Activated T-helper 2 cell treated with anti-CD3 and anti-CD28 coated beads, Interferon-gamma antibody, Interleukin-2, Interleukin-4, amounts not matched to agents 10 μg/mL and 5 μg/mL and 100 μg/mL, durations not matched to agents 14 hours and 24 hours and 36 hours (primary cell): ENCODE measurements around the gene FMN1. TPM values are rescaled to one million over a fixed set of nuclear protein-coding genes. Genes with fewer than 3 reads are reported as not detected.
"Not testable (repeated sequence)": the region's sequence is repeated elsewhere in the genome, so short reads cannot be mapped to it uniquely, and the experiment has no call there.

Experiments used
- DNase-seq: peaks from one replicate; pipeline ENCODE4 v3.0.0; 2021; ENCODE audit warnings: low spot score
- H3K27ac Mint-ChIP-seq: one replicate; pipeline ENCODE4 v1.8.0; 2021; ENCODE audit warnings: mixed read lengths
- H3K27me3 Mint-ChIP-seq: one replicate; pipeline ENCODE4 v1.8.0; 2021; ENCODE audit warnings: low read depth, mixed read lengths
- H3K36me3 Mint-ChIP-seq: one replicate; pipeline ENCODE4 v1.8.0; 2021; ENCODE audit warnings: low read depth, mixed read lengths
- H3K4me1 Mint-ChIP-seq: one replicate; pipeline ENCODE4 v1.8.0; 2021; ENCODE audit warnings: low read depth, mixed read lengths
- H3K4me3 Mint-ChIP-seq: one replicate; pipeline ENCODE4 v1.8.0; 2021; ENCODE audit warnings: low read depth, mild to moderate bottlenecking, moderate library complexity, mixed read lengths
- H3K9me3 Mint-ChIP-seq: one replicate; pipeline ENCODE4 v1.8.0; 2021; ENCODE audit warnings: mixed read lengths
- intact Hi-C: fragments of 100-400 bp; cut with micrococcal nuclease; formaldehyde crosslinking; loops from one replicate; pipeline ENCODE4 v1.15.1; 2023
- total RNA-seq: library from RNA; stranded (reverse); gene quantifications from 2 replicates; pipeline ENCODE4 v1.2.3, GENCODE V29; 2022

FMN1 gene
- total RNA-seq, 1 donor from 2014 or later: 0.02 TPM

DNA sequence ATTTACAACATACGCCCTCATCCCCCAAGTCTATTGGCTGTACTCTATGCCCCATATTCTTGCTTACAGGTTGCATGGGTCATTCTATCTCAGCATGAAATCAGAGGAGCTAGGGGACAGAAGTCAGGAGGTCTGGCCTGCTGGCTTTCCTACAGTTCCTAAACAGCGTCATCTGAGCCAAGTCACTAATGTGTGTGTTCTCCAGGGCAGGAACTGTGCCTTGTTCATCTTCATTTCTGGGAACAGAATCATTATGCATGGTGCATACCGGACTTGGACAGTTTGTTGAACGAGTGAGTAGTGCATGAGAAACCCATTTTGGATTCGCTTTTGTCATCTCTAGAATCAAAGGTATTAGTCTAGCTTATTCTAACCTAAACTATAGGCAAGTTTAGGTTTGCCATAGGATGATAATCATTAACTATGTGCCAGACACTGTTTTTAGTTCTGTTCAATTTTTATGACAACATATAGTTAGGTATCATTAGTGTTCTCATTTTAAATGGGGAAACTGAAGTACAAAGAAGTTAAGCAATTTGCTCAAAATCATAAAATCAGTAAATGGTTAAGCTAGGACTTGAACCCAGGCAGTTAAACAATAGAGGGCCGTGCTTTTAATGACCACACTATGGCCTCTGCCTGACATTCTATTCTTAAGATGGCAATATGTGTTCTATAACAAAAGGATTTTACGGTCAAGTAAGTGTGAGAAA, 105.2 kb downstream of the FMN1 start:
- H3K27me3 Mint-ChIP-seq: peaks cover 19% of the 10 kb centered on the region
- no peak overlapping the region for H3K4me3 Mint-ChIP-seq
- H3K27ac Mint-ChIP-seq: no peak overlapping the region
- peaks cover 2% of the 10 kb centered on the region for H3K4me1 Mint-ChIP-seq
- no peaks in the 10 kb centered on the region for H3K36me3 Mint-ChIP-seq
- no peak for DNase-seq
- intact Hi-C loops: loop anchor here (2.0 kb wide), 1 partner anchor 13 kb away; no protein-coding TSS in a partner anchor
- H3K9me3 Mint-ChIP-seq: no peaks in the 10 kb centered on the region

DNA sequence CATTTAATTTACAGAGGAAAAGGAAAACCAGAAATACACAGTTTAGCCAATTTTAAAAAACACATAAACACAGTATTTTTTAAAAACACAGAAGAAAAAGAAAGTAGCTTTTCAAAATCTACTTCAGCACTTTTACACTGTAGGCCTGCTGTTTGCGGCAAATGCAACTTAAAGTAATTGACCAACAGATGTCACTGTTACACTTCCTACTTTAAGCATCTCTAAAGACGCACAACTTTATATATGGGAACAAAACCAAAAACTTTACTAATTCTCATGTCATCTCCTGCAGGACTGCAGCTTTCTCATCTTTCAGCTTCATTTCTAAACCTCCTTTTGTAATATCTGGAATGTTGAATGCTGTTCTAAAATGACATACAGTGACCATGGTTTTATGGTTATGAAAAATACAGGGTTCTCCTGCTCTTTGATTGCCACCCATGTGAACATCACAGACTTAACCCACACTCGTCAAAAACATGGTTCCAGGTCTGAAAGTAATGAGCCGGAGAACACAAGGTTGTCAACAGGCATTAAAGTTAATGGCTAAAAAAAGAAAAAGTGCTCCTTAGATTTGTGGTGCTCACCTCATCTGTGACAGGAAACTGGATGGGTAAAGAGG, 107.9 kb downstream of the FMN1 start:
- Mint-ChIP-seq H3K4me1 (no peaks in the 10 kb centered on the region), H3K4me3 (no peak overlapping the region), H3K27me3 (peaks cover 12% of the 10 kb centered on the region), H3K27ac (no peak overlapping the region), H3K9me3 (no peaks in the 10 kb centered on the region), H3K36me3 (no peaks in the 10 kb centered on the region)
- intact Hi-C loops: loop anchor here (1.0 kb wide), 1 partner anchor 46 kb away; no protein-coding TSS in a partner anchor
- no peak for DNase-seq

DNA sequence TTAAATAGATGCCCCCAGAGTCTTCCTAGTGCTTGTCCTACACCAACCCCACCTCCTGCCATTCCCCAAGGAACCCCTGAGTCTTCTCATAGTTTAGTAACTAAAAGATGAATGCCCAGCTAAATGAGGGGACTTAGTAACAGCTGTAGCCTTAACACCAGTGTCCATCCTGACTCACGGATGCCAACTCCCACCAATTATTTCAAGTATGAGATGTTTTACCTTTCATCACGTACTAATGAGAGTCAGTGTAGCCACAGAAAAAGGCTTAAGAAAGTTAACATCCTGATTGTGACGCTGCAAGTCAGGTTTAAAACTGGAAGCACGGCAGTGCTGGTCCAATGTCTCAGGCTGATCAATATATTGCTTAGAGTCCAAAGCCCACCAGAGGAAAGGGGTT, 109.9 kb downstream of the FMN1 start:
- H3K9me3 Mint-ChIP-seq: no peaks in the 10 kb centered on the region
- H3K4me3 Mint-ChIP-seq: no peak overlapping the region
- peaks cover 9% of the 10 kb centered on the region for H3K27me3 Mint-ChIP-seq
- no peaks in the 10 kb centered on the region for H3K36me3 Mint-ChIP-seq
- intact Hi-C loops: no loop called here
- H3K27ac Mint-ChIP-seq: no peak overlapping the region
- DNase-seq: no peak
- H3K4me1 Mint-ChIP-seq: no peaks in the 10 kb centered on the region

DNA sequence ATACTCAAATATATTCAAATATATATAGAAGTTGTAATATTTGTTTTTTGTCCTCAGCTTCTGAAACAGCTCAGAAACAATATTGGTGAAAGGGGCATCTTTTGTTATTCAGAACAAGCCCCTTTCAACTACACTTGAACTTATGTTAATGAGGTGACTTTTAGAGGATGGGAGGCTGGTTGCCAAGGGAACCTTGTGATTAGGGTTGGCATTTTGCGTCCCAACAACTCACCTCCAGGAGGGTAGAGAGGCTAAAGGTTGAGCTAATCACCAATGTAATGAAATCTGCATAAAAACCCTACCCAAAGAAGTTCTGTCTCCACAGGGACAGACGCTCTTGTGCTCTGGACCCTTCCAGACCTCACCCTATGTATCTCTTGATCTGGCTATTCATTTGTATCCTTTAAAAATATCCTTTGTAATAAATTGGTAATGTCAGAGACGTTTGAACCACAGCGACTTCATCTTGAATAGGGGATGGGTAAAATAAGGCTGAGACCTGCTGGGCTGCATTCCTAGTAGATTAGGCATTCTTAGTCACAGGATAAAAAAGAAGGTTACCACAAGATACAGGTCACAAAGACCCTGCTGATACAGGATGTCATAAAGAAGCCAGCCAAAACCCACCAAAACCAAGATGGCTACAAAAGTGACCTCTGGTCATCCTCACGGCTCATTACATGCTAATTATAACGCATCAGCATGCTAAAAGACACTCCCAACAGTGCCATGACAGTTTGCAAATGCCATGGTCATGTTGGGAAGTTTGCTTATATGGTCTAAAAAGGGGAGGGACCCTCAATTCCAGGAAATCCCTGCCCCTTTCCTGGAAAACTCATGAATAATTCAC, 111.1 kb downstream of the FMN1 start:
- intact Hi-C loops: no loop called here
- Mint-ChIP-seq H3K36me3 (no peaks in the 10 kb centered on the region), H3K9me3 (no peaks in the 10 kb centered on the region), H3K27ac (no peak overlapping the region), H3K4me3 (no peak overlapping the region), H3K4me1 (no peaks in the 10 kb centered on the region), H3K27me3 (peaks cover 7% of the 10 kb centered on the region)
- DNase-seq: no peak

DNA sequence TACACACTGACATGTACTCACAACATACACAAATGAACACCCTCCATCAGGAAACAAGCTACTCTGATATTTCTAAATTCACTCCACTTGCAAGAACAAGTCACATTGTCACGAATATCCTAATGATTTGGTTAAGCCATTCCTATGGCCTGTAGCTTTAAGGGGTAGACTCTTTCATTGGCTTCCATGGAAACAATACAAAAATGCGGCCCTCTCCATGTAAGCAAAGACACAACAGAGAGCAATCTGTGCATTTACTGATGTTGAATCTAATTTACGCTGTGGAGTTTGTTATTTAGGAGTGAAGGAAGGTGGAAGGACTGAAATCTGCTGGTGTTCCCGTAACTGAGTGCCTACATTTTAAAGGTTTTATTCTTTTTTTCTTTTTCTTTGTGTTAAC, 114.5 kb downstream of the FMN1 start:
- Mint-ChIP-seq H3K9me3 (no peaks in the 10 kb centered on the region), H3K36me3 (no peaks in the 10 kb centered on the region), H3K4me1 (no peaks in the 10 kb centered on the region), H3K27ac (no peak overlapping the region), H3K4me3 (no peak overlapping the region), H3K27me3 (peaks cover 14% of the 10 kb centered on the region)
- no peak for DNase-seq
- intact Hi-C loops: no loop called here

DNA sequence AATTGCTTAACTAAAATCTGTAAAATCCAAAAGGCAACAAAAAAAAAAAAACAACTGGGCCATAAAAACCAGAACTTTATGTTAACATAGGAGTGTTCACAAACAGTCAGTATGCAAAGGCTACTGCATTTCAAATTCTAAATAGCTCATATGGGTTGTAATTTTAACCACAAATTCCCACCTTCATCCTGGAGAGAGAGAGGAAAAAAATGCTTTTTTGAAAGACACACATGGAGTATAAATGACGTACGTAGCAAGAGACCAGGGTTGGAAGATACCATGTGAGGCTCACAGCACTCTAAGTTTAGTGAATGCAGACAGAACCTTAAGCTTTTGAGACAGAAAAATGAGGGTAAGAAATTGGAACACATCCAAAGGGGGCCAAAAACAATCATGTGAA, 115.9 kb downstream of the FMN1 start:
- Mint-ChIP-seq H3K36me3 (no peaks in the 10 kb centered on the region), H3K9me3 (no peaks in the 10 kb centered on the region), H3K27ac (no peak overlapping the region), H3K27me3 (peaks cover 15% of the 10 kb centered on the region), H3K4me1 (no peaks in the 10 kb centered on the region), H3K4me3 (no peak overlapping the region)
- intact Hi-C loops: no loop called here
- DNase-seq: no peak

DNA sequence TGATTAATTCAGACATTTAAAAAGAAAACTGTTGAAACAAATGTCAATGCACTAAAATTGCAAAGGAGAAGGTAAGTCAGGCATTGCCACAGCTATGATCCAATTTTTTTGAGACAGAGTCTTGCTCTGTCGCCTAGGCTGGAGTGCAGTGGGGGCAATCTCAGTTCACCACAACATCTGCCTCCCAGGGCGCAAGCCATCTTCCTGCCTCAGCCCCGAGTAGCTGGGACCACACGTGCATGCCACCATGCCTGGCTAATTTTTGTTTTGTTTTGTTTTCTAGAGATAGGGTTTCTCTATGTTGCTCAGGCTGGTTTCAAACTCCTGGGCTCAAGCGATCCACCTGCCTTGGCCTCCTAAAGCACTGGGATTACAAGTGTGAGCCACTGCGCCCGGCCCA, 117.6 kb downstream of the FMN1 start:
- DNase-seq: no peak
- Mint-ChIP-seq H3K36me3 (no peaks in the 10 kb centered on the region), H3K4me1 (no peaks in the 10 kb centered on the region), H3K9me3 (no peaks in the 10 kb centered on the region), H3K27ac (no peak overlapping the region), H3K4me3 (no peak overlapping the region), H3K27me3 (peaks cover 22% of the 10 kb centered on the region)
- intact Hi-C loops: no loop called here

DNA sequence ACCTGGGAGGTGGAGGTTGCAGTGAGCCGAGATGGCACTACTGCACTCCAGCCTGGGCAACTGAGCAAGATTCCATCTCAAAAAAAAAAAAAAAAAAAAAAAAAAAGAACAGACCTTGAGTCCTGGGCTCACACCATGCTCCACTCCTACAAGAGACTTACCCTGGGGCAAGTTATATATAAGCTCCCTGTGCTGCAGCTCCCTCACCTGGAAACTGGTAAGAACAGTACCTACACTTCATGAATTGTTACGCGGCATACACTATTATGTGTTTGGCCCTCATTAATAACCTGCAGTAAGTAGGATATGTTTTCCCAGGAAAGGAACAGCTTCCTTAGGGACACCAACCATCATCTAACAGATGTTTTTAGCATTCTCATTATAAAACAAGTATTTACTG, 119.6 kb downstream of the FMN1 start:
- H3K36me3 Mint-ChIP-seq: no peaks in the 10 kb centered on the region
- intact Hi-C loops: no loop called here
- H3K27me3 Mint-ChIP-seq: peaks cover 24% of the 10 kb centered on the region
- no peak overlapping the region for H3K4me3 Mint-ChIP-seq
- no peak overlapping the region for H3K27ac Mint-ChIP-seq
- H3K9me3 Mint-ChIP-seq: no peaks in the 10 kb centered on the region
- H3K4me1 Mint-ChIP-seq: no peaks in the 10 kb centered on the region
- no peak for DNase-seq

DNA sequence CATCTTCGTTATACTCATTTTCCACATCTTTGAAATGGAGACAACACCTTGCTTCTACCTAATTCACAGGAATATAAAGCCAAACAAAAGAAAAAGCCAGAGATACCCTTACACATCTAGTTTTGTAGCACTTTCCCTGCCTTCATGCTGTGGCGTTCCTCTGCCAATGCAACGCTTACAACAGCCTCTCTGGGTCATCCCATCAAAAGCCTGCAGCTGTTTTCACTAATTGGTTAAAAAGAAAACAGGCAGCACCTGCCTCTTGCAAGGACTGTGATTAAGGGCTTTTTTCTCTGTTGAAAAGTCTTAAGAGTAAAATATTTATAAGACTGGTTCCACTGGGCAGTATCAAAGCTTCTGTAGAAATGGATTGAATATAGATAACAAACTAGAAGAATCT, 120.3 kb downstream of the FMN1 start:
- no peak for DNase-seq
- no peaks in the 10 kb centered on the region for H3K4me1 Mint-ChIP-seq
- intact Hi-C loops: no loop called here
- no peak overlapping the region for H3K27ac Mint-ChIP-seq
- no peaks in the 10 kb centered on the region for H3K36me3 Mint-ChIP-seq
- no peaks in the 10 kb centered on the region for H3K9me3 Mint-ChIP-seq
- peaks cover 23% of the 10 kb centered on the region for H3K27me3 Mint-ChIP-seq
- no peak overlapping the region for H3K4me3 Mint-ChIP-seq

DNA sequence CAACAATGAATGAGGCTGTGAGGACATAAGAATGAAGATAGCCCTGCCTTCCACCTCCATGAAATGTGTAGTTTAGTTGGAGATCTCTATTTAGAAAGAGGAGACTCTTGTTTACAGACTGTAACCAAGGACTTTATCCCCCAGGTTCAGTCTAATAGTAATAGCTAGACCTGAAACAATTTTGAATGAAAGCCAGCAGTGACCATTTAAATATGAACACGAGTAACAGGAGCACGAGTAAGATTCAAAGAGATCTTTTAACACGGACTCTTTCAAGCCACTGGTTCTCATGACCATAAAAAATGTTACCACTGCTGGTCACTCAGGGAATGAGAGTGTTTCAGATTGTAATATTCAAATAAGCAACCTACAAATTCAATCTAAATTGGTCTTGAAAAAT, 123.1 kb downstream of the FMN1 start:
- Mint-ChIP-seq H3K27ac (no peak overlapping the region), H3K27me3 (peaks cover 25% of the 10 kb centered on the region), H3K4me1 (peaks cover 10% of the 10 kb centered on the region), H3K36me3 (no peaks in the 10 kb centered on the region), H3K4me3 (no peak overlapping the region), H3K9me3 (no peaks in the 10 kb centered on the region)
- intact Hi-C loops: no loop called here
- DNase-seq: no peak

DNA sequence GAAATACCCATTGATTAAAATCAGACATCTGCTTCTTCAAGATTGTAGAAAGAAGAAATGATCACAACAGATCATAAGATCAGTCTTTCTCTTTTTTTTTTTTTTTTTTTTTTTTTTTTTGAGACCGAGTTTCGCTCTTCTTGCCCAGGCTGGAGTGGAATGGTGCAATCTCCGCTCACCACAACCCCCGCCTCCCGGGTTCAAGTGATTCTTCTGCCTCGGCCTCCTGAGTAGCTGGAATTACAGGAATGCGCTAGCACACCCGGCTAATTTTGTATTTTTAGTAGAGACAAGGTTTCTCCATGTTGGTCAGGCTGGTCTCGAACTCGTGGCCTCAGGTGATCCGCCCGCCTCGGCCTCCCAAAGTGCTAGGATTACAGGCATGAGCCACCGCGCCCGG, 124.6 kb downstream of the FMN1 start:
- intact Hi-C loops, DNase-seq, H3K36me3 Mint-ChIP-seq, H3K4me3 Mint-ChIP-seq, H3K9me3 Mint-ChIP-seq, H3K27ac Mint-ChIP-seq: not testable (repeated sequence)
- peaks cover 10% of the 10 kb centered on the region for H3K4me1 Mint-ChIP-seq
- peaks cover 26% of the 10 kb centered on the region for H3K27me3 Mint-ChIP-seq

DNA sequence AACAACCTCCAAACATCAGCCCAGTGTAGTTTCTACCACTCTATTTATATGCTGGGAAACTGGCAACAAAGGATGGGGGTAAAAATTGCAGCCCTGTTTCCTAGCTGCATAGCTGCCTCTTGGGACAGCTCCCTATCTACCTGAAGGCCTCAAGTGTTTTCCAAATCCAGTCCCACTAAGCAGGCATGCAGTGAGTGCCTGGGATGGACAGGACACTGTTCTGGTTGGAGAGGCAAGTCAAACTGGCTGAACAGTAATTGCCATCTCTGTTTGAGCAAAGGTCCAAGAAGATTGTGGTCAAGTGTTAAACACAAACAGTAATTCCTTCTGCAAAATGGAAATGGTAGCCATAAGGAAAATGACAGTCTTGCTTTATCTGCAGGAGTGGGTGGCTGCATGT, 125.4 kb downstream of the FMN1 start:
- intact Hi-C loops: no loop called here
- no peak overlapping the region for H3K4me3 Mint-ChIP-seq
- no peaks in the 10 kb centered on the region for H3K36me3 Mint-ChIP-seq
- no peak for DNase-seq
- H3K4me1 Mint-ChIP-seq: peaks cover 10% of the 10 kb centered on the region
- H3K9me3 Mint-ChIP-seq: no peaks in the 10 kb centered on the region
- H3K27ac Mint-ChIP-seq: no peak overlapping the region
- peaks cover 31% of the 10 kb centered on the region for H3K27me3 Mint-ChIP-seq

DNA sequence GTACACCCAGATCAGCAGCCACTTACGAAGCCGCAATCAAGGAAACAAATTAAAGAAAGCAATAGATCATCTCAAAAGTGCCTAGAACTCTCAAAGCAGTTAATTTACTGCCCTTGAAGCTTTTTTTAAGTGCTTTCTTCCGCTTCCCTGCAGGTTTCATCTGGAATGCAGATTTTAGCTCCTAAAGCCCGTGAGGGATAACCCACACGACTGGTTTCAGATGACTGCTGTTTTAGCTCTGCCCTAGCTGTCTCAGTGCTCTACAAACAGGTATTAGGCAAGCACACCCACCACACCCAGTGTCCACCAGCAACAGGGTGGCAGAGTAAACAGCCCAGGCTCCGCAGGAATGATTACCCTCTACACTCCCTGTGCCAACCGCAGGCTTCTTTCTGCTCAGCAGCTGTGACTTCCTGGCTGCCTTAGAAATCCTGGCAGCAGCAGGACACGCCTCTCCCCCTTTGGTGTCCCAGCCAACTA, 126.0 kb downstream of the FMN1 start:
- Mint-ChIP-seq H3K4me1 (peaks cover 10% of the 10 kb centered on the region), H3K9me3 (no peaks in the 10 kb centered on the region), H3K36me3 (no peaks in the 10 kb centered on the region), H3K27me3 (peaks cover 33% of the 10 kb centered on the region), H3K27ac (no peak overlapping the region), H3K4me3 (no peak overlapping the region)
- intact Hi-C loops: no loop called here
- no peak for DNase-seq
